ENCODE measurements around the gene CDH15.

The CDH15 gene

GRCh38 chr16:89140981-89141883 is 30.3 kb upstream of the CDH15 start:
- FAIRE-seq = no peak

DNA sequence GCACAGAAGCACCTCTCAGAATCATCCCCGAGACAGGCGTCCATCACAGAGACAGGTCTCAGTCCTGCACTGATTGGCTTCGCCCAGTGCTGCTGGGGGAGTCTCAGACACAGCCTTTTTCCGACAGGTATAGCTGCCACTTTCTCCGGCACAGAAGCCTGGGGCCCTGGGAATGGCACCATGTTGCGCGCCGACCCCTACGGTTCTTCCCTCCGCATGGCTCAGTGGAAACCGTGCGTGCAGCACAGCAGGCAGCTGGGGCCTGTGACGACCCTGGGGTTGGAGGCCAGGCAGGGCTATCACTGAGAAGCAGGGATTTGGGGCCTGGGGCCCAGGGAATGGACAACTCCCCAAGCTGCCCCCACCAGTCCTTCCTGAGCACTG is 29.7 kb upstream of the CDH15 start:
- no peak for FAIRE-seq

GRCh38 chr16:89142474-89143195 is 28.9 kb upstream of the CDH15 start:
- no peak for FAIRE-seq

GRCh38 chr16:89143201-89143741 is 28.3 kb upstream of the CDH15 start:
- FAIRE-seq = no peak

- FAIRE-seq = no peak
Measured at GRCh38 chr16:89143911-89144675, 27.5 kb upstream of the CDH15 start.

DNA sequence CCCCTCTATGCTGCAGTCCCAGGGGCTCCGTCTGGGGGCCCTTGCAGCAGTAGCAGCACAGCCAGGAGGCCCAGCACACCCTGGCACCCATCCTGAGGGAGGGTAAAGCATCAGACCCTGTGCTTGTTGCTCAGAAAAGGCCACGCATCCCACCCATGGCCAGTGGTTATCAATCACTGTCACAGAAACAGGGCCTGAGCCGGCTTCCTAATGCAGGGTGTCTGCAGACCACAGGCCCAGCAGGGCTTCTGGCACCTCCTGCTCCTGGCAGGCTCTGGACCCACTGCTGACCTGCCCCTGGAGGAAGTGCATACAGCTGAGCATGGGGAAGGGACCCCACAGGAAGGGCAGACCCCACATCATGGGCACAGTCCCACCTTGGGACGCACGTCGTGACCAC is 26.9 kb upstream of the CDH15 start:
- FAIRE-seq = no peak

DNA sequence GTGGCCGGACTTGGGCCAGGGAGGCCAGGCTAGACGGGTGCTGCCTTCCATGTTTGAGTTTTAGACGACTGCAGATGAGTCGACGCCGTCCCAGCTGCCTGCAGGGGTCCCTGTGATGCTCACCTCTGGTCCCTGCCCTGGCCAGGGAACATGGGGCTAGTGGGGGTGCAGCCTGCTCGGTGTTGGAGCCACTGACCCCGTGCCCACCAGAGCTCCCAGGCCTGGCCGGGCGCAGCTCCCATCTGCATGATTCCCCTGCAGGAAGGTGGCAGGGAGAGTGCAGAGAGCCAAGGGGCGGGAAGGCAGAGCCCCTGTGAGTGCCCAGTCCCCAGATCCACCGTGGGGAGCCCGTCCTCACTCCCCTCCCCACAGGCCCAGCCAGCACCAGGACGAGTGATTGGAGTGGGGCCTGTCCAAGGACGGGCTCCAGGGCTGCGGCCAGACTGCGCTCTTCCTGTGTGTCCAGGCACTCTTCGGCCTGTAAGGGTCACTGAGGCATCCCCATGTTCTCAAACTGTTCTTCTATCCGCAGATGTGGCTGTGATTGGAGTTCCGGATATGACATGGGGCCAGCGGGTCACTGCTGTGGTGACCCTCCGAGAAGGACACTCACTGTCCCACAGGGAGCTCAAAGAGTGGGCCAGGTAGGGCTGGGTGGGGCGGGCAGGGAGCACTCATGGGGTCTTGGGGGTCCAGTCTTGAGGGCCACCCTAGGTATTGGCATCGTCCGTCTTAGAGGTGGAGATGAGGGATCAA is 26.0 kb upstream of the CDH15 start:
- no peak for FAIRE-seq

DNA sequence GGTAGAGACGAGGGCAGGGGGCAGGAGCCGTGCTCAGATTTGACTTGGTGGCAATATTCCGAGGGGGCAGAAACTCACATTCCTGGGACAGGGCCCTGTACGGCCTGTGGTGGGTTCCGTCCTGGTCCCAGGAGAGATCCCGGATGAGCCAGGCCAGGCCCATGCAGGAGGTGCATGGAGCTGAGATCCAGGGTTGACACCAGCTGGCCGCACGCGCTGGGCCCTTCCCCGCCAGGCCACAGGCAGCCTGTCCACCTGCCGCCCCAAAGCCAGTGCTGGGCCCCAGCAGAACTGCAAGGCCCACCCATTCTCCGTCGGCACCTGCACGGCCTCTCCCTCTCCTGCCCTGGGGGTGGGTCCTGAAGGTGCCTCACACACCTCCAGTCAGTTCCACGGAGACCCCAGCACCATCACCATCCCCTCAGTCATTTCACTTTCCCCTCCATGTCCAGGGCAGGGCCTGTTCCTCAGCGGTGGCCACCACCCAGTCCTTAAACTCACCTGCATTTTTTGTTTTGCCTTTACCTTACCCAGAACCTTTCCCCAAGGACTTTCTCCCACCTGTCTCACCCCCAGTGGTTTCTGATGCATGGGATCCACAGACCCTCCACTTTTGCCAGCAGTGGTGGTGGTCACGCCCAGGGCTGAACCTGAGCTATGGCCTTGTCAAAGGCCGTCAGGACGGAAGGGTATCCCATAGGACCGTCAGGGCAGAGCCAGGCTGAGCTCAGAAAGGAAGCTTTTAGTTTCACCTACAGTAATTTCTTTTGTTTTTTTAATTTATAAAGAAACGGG is 25.1 kb upstream of the CDH15 start:
- FAIRE-seq = no peak

DNA sequence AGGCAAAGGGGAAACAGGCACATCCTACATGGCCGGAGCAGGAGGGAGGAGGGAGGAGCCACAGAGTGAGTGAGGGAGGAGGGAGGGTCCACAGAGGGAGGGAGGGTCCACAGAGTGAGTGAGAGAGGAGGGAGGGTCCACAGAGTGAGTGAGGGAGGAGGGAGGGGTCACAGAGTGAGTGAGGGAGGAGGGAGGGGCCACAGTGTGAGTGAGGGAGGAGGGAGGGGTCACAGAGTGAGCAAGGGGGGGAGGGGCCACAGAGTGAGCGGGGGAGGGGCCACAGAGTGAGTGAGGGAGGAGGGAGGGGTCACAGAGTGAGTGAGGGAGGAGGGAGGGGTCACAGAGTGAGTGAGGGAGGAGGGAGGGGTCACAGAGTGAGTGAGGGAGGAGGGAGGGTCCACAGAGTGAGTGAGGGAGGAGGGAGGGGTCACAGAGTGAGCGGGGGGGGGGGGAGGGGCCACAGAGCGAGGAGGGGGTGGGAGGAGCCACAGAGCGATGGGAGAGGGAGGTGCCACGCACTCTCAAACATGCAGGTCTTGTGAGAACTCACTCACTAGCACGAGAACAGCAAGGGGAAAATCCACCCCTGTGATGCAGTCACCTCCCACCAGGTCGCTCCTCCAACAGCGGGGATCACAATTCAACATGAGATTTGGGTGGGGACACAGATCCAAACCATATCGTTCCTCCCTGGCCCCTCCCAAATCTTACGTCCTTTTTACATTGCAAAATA is 24.3 kb upstream of the CDH15 start:
- FAIRE-seq = no peak

DNA sequence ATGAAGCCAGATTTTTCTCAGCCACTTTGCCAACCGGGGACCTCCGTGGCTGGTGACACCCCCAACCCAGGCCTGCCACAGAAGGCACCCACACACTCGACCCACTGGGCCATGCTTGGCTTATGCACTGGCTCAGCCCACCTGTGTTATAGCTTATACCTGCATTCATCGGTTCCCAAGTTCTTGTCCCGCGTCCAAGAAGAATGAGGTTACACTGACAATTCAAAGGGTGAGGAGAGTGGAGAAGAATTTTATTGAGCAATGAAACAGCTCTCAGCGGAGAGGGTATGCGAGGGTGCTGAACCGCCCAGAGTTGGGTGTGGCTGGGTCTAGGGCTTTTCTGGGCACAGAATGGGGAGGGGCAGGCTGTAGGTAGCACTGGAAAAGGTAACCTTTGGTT is 22.2 kb upstream of the CDH15 start:
- FAIRE-seq = no peak

DNA sequence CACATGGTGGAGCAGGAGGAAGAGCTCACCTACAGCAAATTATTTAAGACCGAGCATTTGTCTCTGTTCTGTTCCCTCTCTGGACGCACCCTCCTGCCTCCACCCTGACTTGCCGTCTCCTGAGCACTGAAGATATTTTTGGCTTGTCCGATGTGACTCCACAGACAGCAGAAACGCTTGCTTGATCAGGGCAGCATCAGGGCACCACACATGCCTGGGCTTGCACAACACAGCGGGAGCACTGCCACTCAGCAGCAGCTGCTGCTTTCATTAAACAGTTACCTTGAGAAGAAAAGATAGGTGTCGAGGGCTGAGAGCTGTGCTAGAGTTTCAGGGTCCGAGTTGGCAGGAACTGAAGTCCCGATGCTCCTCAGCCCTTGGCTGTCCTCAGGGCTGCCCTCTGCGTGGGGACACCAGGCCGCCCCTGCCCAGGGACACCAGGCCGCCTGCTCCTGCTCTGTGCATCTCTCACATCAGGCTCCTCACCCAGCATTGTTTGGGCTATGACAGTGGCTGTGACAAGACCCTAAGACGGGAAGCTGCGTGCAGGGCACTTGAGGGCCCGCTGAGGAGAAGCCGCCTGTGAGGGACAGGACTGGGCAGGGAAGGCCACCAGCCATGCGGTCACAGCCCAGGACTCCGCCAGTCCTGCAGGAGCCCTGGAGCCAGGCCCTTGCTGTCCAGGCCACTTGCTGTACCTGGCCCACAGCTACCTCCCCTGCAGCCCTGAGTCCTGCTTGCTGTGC is 21.3 kb upstream of the CDH15 start:
- no peak for FAIRE-seq

DNA sequence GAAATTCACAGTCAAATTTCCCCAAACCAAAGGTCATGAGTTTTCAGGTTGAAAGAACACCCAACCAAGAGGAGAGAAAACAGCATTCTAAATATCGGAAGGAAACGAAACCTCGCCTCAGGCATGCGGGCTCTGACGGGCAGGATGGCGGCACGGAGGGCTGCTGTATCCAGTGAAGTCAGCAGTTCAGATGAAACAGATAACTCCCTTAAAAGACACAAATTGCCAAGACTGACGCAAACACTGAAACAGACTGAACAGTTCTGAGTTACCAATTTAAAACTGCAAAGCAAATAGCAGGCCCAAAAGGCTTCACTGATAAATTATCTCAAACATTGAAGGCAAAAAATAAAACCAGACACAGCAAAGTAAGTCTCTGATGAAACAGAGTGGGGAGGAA is 20.6 kb upstream of the CDH15 start:
- FAIRE-seq = no peak

DNA sequence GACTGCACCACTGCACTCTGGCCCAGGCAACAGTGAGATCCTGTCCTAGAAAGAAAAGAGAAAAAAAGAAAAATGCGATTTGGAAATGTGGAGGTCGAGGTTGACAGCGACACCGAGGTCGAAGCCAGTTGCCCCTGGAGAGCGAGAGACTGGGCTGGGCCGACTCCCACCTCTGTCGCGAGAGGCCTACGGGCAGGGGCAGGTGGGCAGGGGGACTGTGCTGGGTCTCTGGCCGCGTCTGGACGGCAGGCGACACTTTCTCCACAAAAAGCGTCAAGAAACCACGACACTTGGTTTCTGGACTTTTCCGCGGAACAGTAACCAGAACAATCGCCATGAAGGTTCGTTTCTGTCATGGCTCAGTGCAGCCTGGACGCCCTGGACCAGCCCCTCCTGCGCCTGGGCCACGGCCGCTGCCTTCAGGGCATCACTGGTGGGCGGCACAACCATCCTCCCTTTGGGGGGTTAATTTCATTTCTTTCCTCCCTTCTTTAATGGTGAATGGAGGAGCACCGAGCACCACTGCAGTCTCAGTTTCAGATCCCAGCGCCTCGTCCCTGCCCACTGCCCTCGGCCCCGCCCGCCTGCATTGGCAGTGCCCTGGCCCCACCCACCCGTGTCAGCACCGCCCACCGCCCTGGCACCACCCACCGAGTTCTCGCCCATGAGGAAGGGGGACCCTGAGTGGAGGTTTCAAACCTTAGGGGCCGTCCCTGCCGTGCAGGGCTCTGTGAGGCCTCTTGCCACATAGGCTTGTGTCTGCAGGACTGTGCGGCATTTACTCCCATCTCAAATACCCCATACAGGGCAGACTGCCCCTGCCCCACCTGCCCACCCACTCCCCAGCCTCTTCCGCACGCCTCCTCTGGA is 18.5 kb upstream of the CDH15 start:
- FAIRE-seq = no peak

DNA sequence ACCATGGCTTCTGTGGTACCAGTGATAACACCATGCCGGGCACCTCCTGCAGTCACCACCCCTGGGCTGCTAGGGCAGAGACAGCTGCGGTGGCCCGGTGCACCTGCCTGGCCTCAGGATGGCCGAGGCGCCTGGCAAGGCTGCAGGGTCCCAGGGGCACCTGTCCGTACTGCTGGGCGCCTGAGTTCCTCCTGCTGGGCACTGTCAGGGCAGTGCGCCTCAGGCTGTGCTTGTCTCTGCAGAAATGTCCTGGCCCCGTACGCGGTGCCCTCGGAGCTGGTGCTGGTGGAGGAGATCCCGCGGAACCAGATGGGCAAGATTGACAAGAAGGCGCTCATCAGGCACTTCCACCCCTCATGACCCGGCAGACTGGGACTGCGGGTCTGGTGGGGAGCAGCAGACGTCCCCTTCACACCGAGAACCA is 17.7 kb upstream of the CDH15 start:
- no peak for FAIRE-seq

DNA sequence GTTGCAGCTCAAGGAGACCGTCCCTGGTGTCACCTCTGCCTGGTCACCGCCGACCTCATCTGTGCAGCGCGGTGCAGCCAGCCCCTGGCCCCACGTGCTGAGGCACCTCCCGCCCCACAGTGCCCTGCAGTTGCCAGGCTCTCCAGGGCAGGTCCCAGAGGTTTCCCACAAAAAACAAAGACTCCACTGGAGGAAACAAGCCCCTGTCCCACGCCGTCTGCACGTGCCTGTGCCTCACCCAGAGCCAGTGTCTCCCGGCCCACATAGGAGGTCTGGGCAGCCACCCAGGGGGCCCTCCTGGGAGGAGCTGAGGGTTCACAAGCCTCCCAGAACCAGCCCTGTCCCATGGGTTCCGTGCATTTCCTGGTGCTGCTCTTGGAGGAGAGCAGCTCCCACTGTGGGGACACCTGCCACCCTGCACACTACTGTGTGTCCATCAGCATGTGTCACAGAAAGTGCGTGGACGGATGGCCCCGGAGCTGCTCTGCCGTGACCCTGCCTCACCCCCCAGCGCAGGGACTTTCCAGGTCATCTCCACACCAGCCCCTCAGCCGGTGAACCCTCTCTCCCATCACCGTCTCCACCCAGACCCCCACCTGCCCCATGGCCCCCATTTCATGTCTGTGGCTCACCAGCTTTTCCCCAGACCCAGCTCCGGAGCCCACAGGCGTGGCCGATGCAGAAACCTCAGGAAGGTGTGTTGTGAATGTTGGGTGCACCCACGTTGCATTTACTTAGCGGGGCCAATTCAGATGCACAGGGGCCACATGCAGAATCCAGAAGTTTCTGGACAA is 17.0 kb upstream of the CDH15 start:
- no peak for FAIRE-seq

GRCh38 chr16:89155184-89155679 is 16.3 kb upstream of the CDH15 start:
- FAIRE-seq = no peak

DNA sequence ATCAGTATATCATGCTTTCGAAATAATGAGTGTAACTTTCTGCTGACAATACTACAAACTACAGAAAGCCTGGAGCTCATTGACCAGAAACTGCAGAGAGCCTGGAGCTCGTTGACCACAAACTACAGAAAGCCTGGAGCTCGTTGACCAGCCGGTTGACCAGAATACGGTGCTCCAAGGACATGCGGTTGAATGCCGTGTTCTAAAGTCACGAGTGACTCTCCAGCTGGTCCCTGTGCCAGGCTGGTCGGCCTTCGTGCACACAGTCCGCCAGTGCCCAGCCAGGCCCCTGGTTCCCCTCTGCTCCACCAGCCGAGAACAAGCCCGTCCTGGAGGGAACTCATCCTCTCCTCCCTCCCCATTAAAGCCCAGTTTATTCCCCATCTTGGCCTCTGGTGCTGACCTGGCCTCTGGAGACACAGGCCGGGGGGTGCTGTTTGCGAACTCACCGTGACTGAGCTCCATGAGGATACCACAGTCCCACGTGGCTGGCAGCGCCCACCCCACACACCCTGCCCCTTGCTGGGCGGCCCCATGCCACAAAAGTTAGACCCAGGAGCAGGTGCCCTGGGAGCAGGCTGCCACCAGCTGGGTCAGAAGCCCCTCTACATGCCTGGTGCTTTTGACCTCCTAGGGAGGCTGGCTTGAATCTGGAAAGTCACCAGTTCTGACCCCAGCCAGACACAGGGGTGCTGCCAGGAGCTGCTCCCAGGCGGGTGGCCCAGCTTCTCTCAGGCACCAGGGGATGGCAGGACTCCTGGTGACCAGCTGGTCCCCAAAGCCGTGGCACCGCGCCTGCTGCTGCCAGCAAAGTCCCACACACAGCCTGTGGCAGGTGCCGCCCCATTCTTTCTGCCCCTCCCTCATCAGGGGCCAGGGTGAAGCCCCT is 15.5 kb upstream of the CDH15 start:
- FAIRE-seq = no peak
